CD8-positive, alpha-beta memory T cell (primary cell): ENCODE measurements around the gene MAPK4. TPM values are rescaled to one million over a fixed set of nuclear protein-coding genes. Genes with fewer than 3 reads are reported as not detected.

Experiments
- CTCF ChIA-PET: fragments of 350-600 bp; sonication (Branson Sonifier 250); formaldehyde crosslinking; loops from one replicate; lab custom pipeline; 2021; ENCODE audit warnings: antibody characterized with exemption; lab: Charles Lee
- POLR2A ChIA-PET: fragments of 350-600 bp; sonication (Branson Sonifier 250); formaldehyde crosslinking; loops from one replicate; lab custom pipeline; 2021; ENCODE audit warnings: antibody characterized with exemption; lab: Charles Lee
- DNase-seq, 5 donors: peaks; one replicate each; pipeline versions ENCODE4 v3.0.0 to v3.0.0-alpha.2; 2020 to 2022; ENCODE audit warnings: mixed read lengths in 1 of 5
- H3K27ac ChIP-seq: one replicate; pipeline ENCODE4 v1.7.0; 2013; ENCODE audit warnings: low read depth, mild to moderate bottlenecking, low read length, moderate library complexity
- H3K27me3 ChIP-seq: 2 replicates; pipeline ENCODE4 v1.7.0; 2013; ENCODE audit warnings: low read length, mild to moderate bottlenecking; ENCODE audit not compliant: insufficient read depth, poor library complexity, severe bottlenecking
- H3K36me3 ChIP-seq: 2 replicates; pipeline ENCODE4 v1.7.0; 2013; ENCODE audit warnings: mild to moderate bottlenecking, low read length, moderate library complexity; ENCODE audit not compliant: insufficient read depth
- H3K4me1 ChIP-seq: 2 replicates; pipeline ENCODE4 v1.7.0; 2013; ENCODE audit warnings: mild to moderate bottlenecking, low read length, moderate library complexity; ENCODE audit not compliant: insufficient read depth
- H3K4me3 ChIP-seq: 2 replicates; pipeline ENCODE4 v1.7.0; 2013; ENCODE audit warnings: mild to moderate bottlenecking, low read length
- H3K9me3 ChIP-seq: 2 replicates; pipeline ENCODE4 v1.7.0; 2013; ENCODE audit warnings: mild to moderate bottlenecking, low read length
- H3K27ac Mint-ChIP-seq, 8 donors: one replicate each; pipeline ENCODE4 v1.8.0; 2020 to 2021; ENCODE audit warnings: mixed read lengths in 8 of 8, mild to moderate bottlenecking in 6 of 8, inconsistent platforms in 3 of 8, moderate library complexity in 3 of 8
- H3K27me3 Mint-ChIP-seq, 2 donors: one replicate each; pipeline ENCODE4 v1.8.0; 2020 to 2021; ENCODE audit warnings: mixed read lengths in 2 of 2, mild to moderate bottlenecking in 1 of 2, moderate library complexity in 1 of 2
- H3K36me3 Mint-ChIP-seq, 3 donors: one replicate each; pipeline ENCODE4 v1.8.0; 2020 to 2021; ENCODE audit warnings: mixed read lengths in 3 of 3, inconsistent platforms in 1 of 3, mild to moderate bottlenecking in 1 of 3
- H3K4me1 Mint-ChIP-seq, 3 donors: one replicate each; pipeline ENCODE4 v1.8.0; 2020 to 2021; ENCODE audit warnings: mixed read lengths in 3 of 3, inconsistent platforms in 1 of 3, mild to moderate bottlenecking in 1 of 3
- H3K4me3 Mint-ChIP-seq, 7 donors: one replicate each; pipeline ENCODE4 v1.8.0; 2020 to 2021; ENCODE audit warnings: mixed read lengths in 7 of 7, mild to moderate bottlenecking in 6 of 7, moderate library complexity in 4 of 7, inconsistent platforms in 2 of 7
- H3K9me3 Mint-ChIP-seq, 5 donors: one replicate each; pipeline ENCODE4 v1.8.0; 2020 to 2022; ENCODE audit warnings: mixed read lengths in 5 of 5, mild to moderate bottlenecking in 3 of 5, moderate library complexity in 2 of 5, inconsistent platforms in 1 of 5
- polyA plus RNA-seq: library from polyadenylated mRNA; unstranded; fragments of 300-500 nt; fragmentation: Illumina TruSeq; gene quantifications from one replicate; pipeline ENCODE4 v1.2.3, GENCODE V29; 2021
- total RNA-seq, 2 experiments: library from RNA; stranded (reverse); gene quantifications; one replicate each; pipeline ENCODE4 v1.2.3, GENCODE V29; 2021

Gene MAPK4
- total and polyA plus RNA-seq, 3 experiments from 2014 or later = not detected

DNA sequence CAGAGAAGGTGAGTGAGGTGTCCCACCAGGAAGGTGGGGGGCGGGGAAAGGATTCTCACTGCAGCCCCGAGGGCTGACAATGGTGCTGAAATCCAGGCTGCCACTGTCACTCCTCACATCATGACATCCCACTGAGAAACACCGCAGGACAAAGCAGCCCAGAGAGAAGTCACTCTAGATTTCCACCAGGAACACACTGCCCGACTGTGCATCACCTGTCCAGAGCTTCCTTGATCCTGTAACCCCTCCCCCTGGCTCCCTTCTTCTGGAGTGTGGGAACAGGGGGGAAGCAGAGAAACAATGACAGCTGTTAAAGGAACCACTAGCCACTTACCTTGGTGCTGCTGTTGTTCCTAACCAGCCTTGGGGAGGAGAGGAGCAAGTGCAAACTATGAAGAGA lies 190.1 kb downstream of the MAPK4 start:
- peaks cover 9 to 37% of the 10 kb centered on the region in 2 donors for H3K27me3 Mint-ChIP-seq
- DNase-seq = no peak
- H3K4me3 Mint-ChIP-seq = no peak overlapping the region
- H3K4me1 ChIP-seq = no peaks in the 10 kb centered on the region
- H3K4me1 Mint-ChIP-seq = no peaks in the 10 kb centered on the region
- POLR2A ChIA-PET = no interaction called here
- no peaks in the 10 kb centered on the region for H3K9me3 Mint-ChIP-seq
- H3K36me3 ChIP-seq = no peaks in the 10 kb centered on the region
- H3K4me3 ChIP-seq = no peak overlapping the region
- no peak overlapping the region for H3K27ac Mint-ChIP-seq
- CTCF ChIA-PET = no interaction called here
- H3K27ac ChIP-seq = no peak overlapping the region
- H3K9me3 ChIP-seq = no peaks in the 10 kb centered on the region
- no peaks in the 10 kb centered on the region for H3K27me3 ChIP-seq
- no peaks in the 10 kb centered on the region for H3K36me3 Mint-ChIP-seq

DNA sequence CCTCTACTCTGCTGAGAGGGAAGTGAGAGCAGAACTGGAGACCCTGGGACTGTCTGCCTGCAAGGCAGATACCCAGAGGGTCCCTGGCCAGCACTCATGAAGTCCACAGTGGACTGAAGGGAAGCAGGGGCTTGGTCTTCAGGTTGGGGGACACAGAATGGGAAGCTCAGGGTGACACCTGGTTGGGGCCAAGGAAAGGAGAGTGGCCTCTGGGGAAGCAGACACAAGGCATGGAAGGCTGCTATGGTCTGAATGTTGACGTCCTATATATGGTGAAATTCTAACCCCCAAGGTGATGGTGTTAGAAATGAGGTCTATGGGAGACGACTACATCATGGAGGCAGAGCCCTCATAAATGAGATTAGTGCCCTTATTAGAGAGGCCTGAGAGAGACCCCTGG lies 190.7 kb downstream of the MAPK4 start:
- peaks cover 11 to 37% of the 10 kb centered on the region in 2 donors for H3K27me3 Mint-ChIP-seq
- ChIA-PET CTCF (no interaction called here), POLR2A (no interaction called here)
- no peaks in the 10 kb centered on the region for H3K4me1 Mint-ChIP-seq
- no peaks in the 10 kb centered on the region for H3K9me3 Mint-ChIP-seq
- Histone ChIP-seq H3K27me3 (no peaks in the 10 kb centered on the region), H3K36me3 (no peaks in the 10 kb centered on the region), H3K27ac (no peak overlapping the region), H3K4me1 (no peaks in the 10 kb centered on the region), H3K4me3 (no peak overlapping the region), H3K9me3 (no peaks in the 10 kb centered on the region)
- no peak overlapping the region for H3K27ac Mint-ChIP-seq
- H3K4me3 Mint-ChIP-seq = no peak overlapping the region
- H3K36me3 Mint-ChIP-seq = no peaks in the 10 kb centered on the region
- no peak for DNase-seq

DNA sequence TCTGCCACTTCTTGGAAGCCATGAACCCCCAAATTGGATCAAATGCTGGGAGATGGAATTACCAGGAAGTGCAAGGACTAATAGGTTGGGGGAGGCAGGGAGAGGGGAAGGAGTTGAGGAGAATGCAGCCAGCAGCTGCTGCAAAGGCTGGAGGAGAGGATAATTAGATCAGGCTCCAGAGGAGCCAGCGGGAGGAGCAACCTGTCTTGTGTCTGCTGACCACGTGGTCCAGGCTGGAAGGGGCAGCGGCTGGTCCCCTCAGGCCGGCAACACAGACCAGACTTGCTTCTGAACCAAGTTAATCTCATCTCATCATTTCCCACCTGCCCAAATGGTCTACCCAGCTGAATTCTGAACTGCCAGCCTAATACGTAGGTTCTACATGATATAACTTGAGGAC lies 191.6 kb downstream of the MAPK4 start:
- no peak for DNase-seq
- no peaks in the 10 kb centered on the region for H3K36me3 ChIP-seq
- no peak overlapping the region for H3K27ac ChIP-seq
- H3K4me3 ChIP-seq = no peak overlapping the region
- peaks cover 9 to 33% of the 10 kb centered on the region in 2 donors for H3K27me3 Mint-ChIP-seq
- no peak overlapping the region for H3K4me3 Mint-ChIP-seq
- no peaks in the 10 kb centered on the region for H3K4me1 ChIP-seq
- H3K9me3 Mint-ChIP-seq = no peaks in the 10 kb centered on the region
- POLR2A ChIA-PET = no interaction called here
- H3K27ac Mint-ChIP-seq = no peak overlapping the region
- no peaks in the 10 kb centered on the region for H3K27me3 ChIP-seq
- CTCF ChIA-PET = no interaction called here
- no peaks in the 10 kb centered on the region for H3K36me3 Mint-ChIP-seq
- H3K9me3 ChIP-seq = no peaks in the 10 kb centered on the region
- no peaks in the 10 kb centered on the region for H3K4me1 Mint-ChIP-seq

DNA sequence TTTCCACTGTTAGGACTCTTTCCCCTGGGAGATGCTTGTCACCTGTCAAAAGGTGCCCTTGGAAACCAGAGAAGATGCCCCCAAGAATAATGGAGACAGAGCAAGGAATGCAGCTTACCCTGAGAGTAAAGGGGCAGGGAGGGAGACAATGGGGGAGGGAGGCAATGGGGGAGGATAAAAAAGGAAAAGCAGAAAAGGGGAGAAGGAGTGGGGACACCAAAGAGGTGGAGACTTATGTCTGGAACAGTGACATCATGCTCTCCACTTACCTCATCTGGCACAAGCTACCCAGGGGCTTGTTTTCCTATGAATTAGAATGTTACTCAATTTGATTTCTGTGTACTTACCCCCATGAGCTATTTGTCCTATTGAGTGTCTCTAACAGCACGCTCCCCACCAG lies 192.1 kb downstream of the MAPK4 start:
- Mint-ChIP-seq H3K9me3 (no peaks in the 10 kb centered on the region), H3K27ac (no peak overlapping the region), H3K4me1 (no peaks in the 10 kb centered on the region), H3K4me3 (no peak overlapping the region), H3K27me3 (peaks cover 9 to 34% of the 10 kb centered on the region in 2 donors), H3K36me3 (no peaks in the 10 kb centered on the region)
- ChIA-PET POLR2A (no interaction called here), CTCF (no interaction called here)
- Histone ChIP-seq H3K4me1 (no peaks in the 10 kb centered on the region), H3K36me3 (no peaks in the 10 kb centered on the region), H3K27me3 (no peaks in the 10 kb centered on the region), H3K4me3 (no peak overlapping the region), H3K27ac (no peak overlapping the region), H3K9me3 (no peaks in the 10 kb centered on the region)
- no peak for DNase-seq

DNA sequence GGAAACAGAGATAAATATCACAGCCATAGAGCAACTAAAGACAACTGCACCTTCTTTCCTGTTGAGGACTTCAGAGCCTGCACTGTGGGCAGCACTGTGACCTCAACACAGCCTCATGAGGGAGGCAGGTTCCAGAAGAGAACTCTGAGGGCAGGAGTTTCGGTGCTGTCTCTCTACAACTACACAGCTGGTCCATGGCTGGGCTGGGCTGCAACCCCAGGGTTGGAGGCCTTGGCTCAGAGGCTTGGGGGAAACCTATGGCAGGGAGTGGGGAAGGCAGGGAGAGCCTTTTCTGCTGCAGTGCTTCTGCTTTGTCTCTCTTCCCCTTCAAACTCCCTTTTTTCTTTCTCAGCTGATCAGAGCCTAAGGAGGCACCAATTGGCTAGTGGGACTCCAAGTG lies 193.4 kb downstream of the MAPK4 start:
- Mint-ChIP-seq H3K4me1 (no peaks in the 10 kb centered on the region), H3K4me3 (no peak overlapping the region), H3K36me3 (no peaks in the 10 kb centered on the region), H3K27ac (peak overlapping the region in 1 of 8 donors; percentile 65), H3K9me3 (no peaks in the 10 kb centered on the region), H3K27me3 (peaks cover 9 to 42% of the 10 kb centered on the region in 2 donors)
- no peak for DNase-seq
- Histone ChIP-seq H3K4me3 (no peak overlapping the region), H3K36me3 (no peaks in the 10 kb centered on the region), H3K27ac (no peak overlapping the region), H3K4me1 (no peaks in the 10 kb centered on the region), H3K9me3 (no peaks in the 10 kb centered on the region), H3K27me3 (no peaks in the 10 kb centered on the region)
- ChIA-PET POLR2A (no interaction called here), CTCF (no interaction called here)

DNA sequence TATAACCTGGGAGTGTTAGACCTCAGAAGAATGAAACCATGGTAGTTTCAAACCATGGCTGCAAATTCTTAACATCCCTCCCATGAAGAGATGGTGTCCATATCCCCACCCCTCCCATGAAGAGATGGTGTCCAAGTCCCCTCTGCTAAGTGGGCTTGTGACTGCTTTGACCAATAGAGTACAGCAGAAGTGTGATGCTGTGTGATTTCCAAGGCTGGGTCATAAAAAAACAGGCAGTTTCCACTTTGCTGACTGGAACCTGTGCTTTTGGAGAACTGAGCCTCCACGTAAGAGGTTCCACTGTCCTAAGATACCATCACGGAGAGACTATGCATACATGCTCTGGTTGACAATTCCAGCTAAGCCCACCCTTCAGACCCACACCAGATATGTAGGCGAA lies 194.4 kb downstream of the MAPK4 start:
- DNase-seq = no peak
- H3K27ac ChIP-seq = no peak overlapping the region
- no peak overlapping the region for H3K4me3 ChIP-seq
- Mint-ChIP-seq H3K4me1 (no peaks in the 10 kb centered on the region), H3K4me3 (no peak overlapping the region), H3K36me3 (no peaks in the 10 kb centered on the region), H3K27ac (no peak overlapping the region), H3K27me3 (peaks cover 9 to 36% of the 10 kb centered on the region in 2 donors), H3K9me3 (no peaks in the 10 kb centered on the region)
- no peaks in the 10 kb centered on the region for H3K36me3 ChIP-seq
- ChIA-PET POLR2A (no interaction called here), CTCF (no interaction called here)
- H3K4me1 ChIP-seq = no peaks in the 10 kb centered on the region
- no peaks in the 10 kb centered on the region for H3K27me3 ChIP-seq
- no peaks in the 10 kb centered on the region for H3K9me3 ChIP-seq

DNA sequence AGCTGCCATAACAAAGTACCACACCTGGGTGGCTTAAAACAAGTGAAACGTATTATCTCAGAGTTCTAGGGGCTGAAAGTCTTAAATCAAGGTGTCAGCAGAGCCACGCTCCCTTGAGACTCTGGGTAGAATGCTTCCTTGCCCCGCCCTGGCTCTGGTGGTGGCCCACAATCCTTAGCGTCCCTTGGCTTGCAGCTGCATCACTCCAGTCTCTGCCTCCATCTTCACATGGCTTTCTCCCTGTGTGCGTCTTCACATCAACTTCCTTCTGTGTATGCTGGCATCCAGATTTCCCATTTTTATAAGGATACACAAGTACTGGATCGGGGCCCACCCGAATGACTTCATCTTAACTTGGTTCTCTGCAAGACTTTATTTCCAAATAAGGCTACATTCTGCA lies 197.5 kb downstream of the MAPK4 start:
- ChIA-PET CTCF (no interaction called here), POLR2A (no interaction called here)
- Mint-ChIP-seq H3K27ac (no peak overlapping the region), H3K9me3 (no peaks in the 10 kb centered on the region), H3K27me3 (peaks cover 7 to 15% of the 10 kb centered on the region in 2 donors), H3K36me3 (no peaks in the 10 kb centered on the region), H3K4me3 (no peak overlapping the region), H3K4me1 (no peaks in the 10 kb centered on the region)
- H3K9me3 ChIP-seq = no peaks in the 10 kb centered on the region
- no peaks in the 10 kb centered on the region for H3K27me3 ChIP-seq
- no peaks in the 10 kb centered on the region for H3K4me1 ChIP-seq
- DNase-seq = no peak
- no peak overlapping the region for H3K4me3 ChIP-seq
- no peak overlapping the region for H3K27ac ChIP-seq
- no peaks in the 10 kb centered on the region for H3K36me3 ChIP-seq

DNA sequence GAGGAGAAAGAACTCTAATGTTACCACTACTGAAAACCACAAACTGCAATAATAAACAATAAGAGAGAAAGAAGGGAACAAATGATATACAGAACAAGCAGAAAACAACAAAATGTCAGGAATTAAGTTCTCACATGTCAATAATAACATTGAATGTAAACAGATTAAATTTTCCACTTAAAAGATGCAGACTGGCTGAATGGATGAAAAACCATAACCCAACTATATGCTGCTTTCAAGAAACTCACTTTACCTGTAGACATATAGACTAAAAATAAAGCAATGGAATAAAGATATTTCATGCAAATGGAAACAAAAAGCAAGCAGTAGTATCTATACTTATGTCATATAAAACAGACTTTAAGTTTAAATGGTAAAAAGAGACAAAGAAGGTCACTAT lies 209.6 kb downstream of the MAPK4 start:
- Mint-ChIP-seq H3K27me3 (peaks cover 12 to 49% of the 10 kb centered on the region in 2 donors), H3K4me1 (no peaks in the 10 kb centered on the region), H3K36me3 (peaks cover 0 to 14% (median 2%) of the 10 kb centered on the region in 3 donors), H3K9me3 (peaks cover 19 to 48% (median 39%) of the 10 kb centered on the region in 5 donors), H3K4me3 (no peak overlapping the region), H3K27ac (no peak overlapping the region)
- ChIA-PET POLR2A (no interaction called here), CTCF (no interaction called here)
- H3K4me3 ChIP-seq = no peak overlapping the region
- no peaks in the 10 kb centered on the region for H3K36me3 ChIP-seq
- H3K27me3 ChIP-seq = no peaks in the 10 kb centered on the region
- H3K9me3 ChIP-seq = no peaks in the 10 kb centered on the region
- no peaks in the 10 kb centered on the region for H3K4me1 ChIP-seq
- no peak overlapping the region for H3K27ac ChIP-seq
- DNase-seq = no peak

DNA sequence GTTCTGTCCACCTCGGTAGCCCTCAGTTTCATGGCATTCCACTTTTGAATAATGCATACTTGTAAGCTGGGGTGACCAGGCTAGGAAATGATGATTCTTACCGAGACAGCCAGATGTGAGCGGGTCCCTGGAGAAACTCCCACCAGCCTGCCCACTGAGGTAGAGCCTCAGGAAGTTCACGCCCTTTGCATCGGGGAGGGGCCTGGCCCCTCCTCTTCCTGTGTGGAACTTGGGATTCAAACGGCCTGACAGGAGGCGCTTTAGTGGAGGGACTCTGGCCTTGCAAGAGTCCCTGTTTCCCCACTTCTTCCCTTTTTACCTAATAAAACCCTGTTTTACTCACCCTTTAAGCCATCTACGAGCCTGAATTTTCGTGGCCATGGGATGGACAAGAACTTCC lies 215.3 kb downstream of the MAPK4 start:
- no peaks in the 10 kb centered on the region for H3K27me3 ChIP-seq
- peaks cover 6 to 20% of the 10 kb centered on the region in 2 donors for H3K27me3 Mint-ChIP-seq
- no peaks in the 10 kb centered on the region for H3K9me3 ChIP-seq
- no peaks in the 10 kb centered on the region for H3K4me1 Mint-ChIP-seq
- no peak overlapping the region for H3K27ac Mint-ChIP-seq
- CTCF ChIA-PET = no interaction called here
- POLR2A ChIA-PET = no interaction called here
- H3K4me1 ChIP-seq = no peaks in the 10 kb centered on the region
- no peak overlapping the region for H3K27ac ChIP-seq
- H3K4me3 ChIP-seq = no peak overlapping the region
- H3K4me3 Mint-ChIP-seq = no peak overlapping the region
- H3K9me3 Mint-ChIP-seq = peaks cover under 1 to 7% (median 4%) of the 10 kb centered on the region in 5 donors
- DNase-seq = no peak
- H3K36me3 ChIP-seq = no peaks in the 10 kb centered on the region
- peaks cover 0 to 5% (median 0%) of the 10 kb centered on the region in 3 donors for H3K36me3 Mint-ChIP-seq
